Measurements from ENCODE around the gene OSBPL1A.

DNA sequence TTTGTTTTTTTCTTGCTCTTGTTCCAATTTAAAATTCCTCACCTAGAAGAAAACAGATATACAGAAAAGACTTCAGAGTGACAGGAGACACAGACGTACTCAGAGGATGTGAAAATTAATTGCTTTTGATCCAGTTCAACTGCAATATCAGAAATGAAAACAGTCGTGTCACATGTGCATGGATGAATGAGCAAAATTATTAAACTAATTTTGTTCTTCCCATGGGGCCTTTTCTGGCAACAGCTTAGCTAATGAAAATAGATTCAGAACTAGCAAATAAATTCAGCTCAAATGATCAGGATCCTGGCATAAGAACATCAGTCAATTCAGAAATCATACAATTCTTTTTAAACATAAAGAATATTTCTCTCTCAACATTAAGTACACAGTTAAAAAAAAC, 158.3 kb downstream of the OSBPL1A start:
- TF ChIP-seq, protein P1, sequence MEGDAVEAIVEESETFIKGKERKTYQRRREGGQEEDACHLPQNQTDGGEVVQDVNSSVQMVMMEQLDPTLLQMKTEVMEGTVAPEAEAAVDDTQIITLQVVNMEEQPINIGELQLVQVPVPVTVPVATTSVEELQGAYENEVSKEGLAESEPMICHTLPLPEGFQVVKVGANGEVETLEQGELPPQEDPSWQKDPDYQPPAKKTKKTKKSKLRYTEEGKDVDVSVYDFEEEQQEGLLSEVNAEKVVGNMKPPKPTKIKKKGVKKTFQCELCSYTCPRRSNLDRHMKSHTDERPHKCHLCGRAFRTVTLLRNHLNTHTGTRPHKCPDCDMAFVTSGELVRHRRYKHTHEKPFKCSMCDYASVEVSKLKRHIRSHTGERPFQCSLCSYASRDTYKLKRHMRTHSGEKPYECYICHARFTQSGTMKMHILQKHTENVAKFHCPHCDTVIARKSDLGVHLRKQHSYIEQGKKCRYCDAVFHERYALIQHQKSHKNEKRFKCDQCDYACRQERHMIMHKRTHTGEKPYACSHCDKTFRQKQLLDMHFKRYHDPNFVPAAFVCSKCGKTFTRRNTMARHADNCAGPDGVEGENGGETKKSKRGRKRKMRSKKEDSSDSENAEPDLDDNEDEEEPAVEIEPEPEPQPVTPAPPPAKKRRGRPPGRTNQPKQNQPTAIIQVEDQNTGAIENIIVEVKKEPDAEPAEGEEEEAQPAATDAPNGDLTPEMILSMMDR (IDR thresholded peaks at IDR 0.05) = no peak
- TF ChIP-seq POLR2A (IDR thresholded peaks at IDR 0.05) = no peak

Data from Peyer's patch (tissue), 4 donors.